Measurements from ENCODE around the gene UNG. TPM values are rescaled to one million over a fixed set of nuclear protein-coding genes. Genes with fewer than 3 reads are reported as not detected.

UNG gene
- total RNA-seq, 2 experiments from 2014 or later, result 35.3 to 38.4 TPM

DNA sequence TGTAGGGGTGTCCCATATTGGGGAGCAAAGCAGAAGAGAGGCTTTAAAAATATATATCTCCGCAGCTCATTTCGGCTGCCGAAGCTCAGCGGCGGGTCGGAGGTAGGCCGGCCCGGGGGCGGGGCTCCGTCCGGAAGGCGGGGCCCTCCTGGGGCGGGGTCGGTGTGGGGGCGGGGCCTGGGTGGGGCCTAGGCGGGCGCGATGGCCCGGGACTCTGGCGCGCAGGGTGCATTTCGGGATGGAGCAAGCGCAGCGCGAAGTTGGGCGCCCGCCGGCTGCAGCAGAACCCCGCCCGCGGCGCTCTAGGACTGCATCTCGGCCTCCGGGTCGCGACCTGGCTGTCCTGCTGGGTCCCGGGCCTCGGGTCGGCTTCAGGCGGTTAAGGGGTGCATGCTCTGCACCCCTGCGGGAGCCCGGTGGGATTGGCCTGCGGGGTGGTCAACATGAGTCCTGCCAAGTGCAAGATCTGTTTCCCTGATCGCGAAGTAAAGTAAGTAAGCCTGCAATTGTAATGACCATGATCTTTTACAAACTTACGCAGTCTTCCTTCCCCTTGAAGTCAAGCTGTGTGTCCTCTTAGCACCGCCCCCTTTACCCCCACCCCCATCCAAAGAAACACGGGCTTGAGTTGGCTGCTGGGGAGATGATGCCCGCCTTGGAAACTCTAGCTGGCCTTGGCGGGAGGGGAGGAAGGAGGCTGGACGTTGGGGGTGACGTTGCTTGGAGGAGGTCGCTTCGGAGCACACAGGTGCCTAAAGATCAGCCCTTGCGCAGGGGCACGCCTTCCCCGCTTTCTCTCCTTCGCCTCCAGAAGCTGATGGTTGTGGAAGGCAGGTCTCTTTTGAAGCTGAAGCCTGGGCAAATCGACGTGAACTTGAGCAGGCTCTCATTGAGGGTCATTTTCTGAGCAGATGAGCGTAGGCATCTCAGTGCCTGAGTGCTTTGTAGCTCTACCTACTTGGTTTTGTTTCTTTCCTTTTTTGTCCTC, 57.3 kb downstream of the UNG start:
- ChIA-PET CTCF (interaction anchor here (0.6 to 1.7 kb wide), 5 partner anchors 10 to 351 kb away, joined by 3 to 5 read pairs (median 4); partner anchors contain the start of gene ALKBH2), POLR2A (interaction anchor here (0.6 to 1.8 kb wide), 5 partner anchors 12 to 522 kb away, joined by 3 to 7 read pairs (median 3); partner anchors contain the start of genes SELPLG and SSH1)
- DNase-seq, result peak; percentile 87
- Mint-ChIP-seq H3K4me3 (peak overlapping the region; percentile 87), H3K9me3 (no peaks in the 10 kb centered on the region), H3K27me3 (peaks cover 3% of the 10 kb centered on the region), H3K27ac (peak overlapping the region; percentile 80), H3K4me1 (peaks cover 18% of the 10 kb centered on the region), H3K36me3 (ENCODE audit: low read depth) (no peaks in the 10 kb centered on the region)

GRCh38 chr12:109156036-109156435, 58.6 kb downstream of the UNG start:
- Mint-ChIP-seq H3K27me3 (peaks cover 3% of the 10 kb centered on the region), H3K27ac (no peak overlapping the region), H3K4me1 (peaks cover 18% of the 10 kb centered on the region), H3K4me3 (no peak overlapping the region), H3K36me3 (ENCODE audit: low read depth) (no peaks in the 10 kb centered on the region), H3K9me3 (no peaks in the 10 kb centered on the region)
- CTCF ChIA-PET, result no interaction called here
- DNase-seq, result no peak
- POLR2A ChIA-PET, result interaction anchor here (0.5 kb wide), 1 partner anchor 61 kb away, joined by 3 read pairs; no protein-coding TSS in a partner anchor

GRCh38 chr12:109156586-109156985, 59.2 kb downstream of the UNG start:
- Mint-ChIP-seq H3K27me3 (no peaks in the 10 kb centered on the region), H3K4me1 (peaks cover 18% of the 10 kb centered on the region), H3K9me3 (no peaks in the 10 kb centered on the region), H3K4me3 (no peak overlapping the region), H3K36me3 (ENCODE audit: low read depth) (no peaks in the 10 kb centered on the region), H3K27ac (no peak overlapping the region)
- no peak for DNase-seq
- ChIA-PET CTCF (no interaction called here), POLR2A (interaction anchor here (0.5 kb wide), 1 partner anchor 61 kb away, joined by 3 read pairs; no protein-coding TSS in a partner anchor)

- POLR2A ChIA-PET, result no interaction called here
- Mint-ChIP-seq H3K27ac (no peak overlapping the region), H3K4me3 (no peak overlapping the region)
Measured at GRCh38 chr12:109157986-109158385, 60.6 kb downstream of the UNG start.

DNA sequence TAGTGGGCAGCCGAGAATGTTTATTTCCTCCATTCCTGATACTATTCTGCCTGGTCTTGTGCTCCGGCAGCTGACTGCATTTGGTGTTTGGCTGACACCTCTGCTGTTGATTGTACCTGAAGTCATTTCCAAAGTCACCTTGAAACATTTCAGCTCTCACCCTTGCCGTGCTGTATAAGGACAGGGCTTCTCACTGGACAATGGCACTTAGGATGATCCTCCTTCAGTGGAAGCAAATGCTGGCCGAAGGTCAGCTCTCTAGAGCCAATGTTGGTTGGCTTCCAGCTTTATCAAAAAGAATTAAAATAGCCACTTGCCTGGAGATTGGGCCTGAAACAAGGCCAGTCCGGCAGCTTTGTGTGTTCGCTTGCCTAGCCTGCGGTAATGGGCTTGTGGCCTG, 63.0 kb downstream of the UNG start:
- Mint-ChIP-seq H3K36me3 (ENCODE audit: low read depth) (no peaks in the 10 kb centered on the region), H3K9me3 (no peaks in the 10 kb centered on the region), H3K4me1 (peaks cover 7% of the 10 kb centered on the region), H3K27me3 (no peaks in the 10 kb centered on the region), H3K4me3 (no peak overlapping the region), H3K27ac (no peak overlapping the region)
- POLR2A ChIA-PET, result no interaction called here
- CTCF ChIA-PET, result no interaction called here
- DNase-seq, result no peak

More at GRCh38 chr12:109157986-109158385, 60.6 kb downstream of the UNG start:
- H3K27me3 Mint-ChIP-seq, result no peaks in the 10 kb centered on the region
- H3K9me3 Mint-ChIP-seq, result no peaks in the 10 kb centered on the region
- CTCF ChIA-PET, result no interaction called here
- no peaks in the 10 kb centered on the region for H3K36me3 Mint-ChIP-seq (ENCODE audit: low read depth)
- peaks cover 18% of the 10 kb centered on the region for H3K4me1 Mint-ChIP-seq
- DNase-seq, result no peak

Other genes with a start within 250 kb of the UNG start
- gene SSH1, start 240.0 kb upstream of the UNG start, total RNA-seq, result 10 to 100 TPM; 56.7 to 57.4 TPM
- not detected for gene DAO, start 217.5 kb upstream of the UNG start, total RNA-seq
- gene SVOP, start 76.5 kb upstream of the UNG start, total RNA-seq, result not detected
- 10 to 100 TPM in 1 of 2 experiments, 1 to 10 TPM in 1; 6.9 to 13.7 TPM for gene USP30, start 45.0 kb upstream of the UNG start, total RNA-seq
- gene ALKBH2, start 4.1 kb upstream of the UNG start, total RNA-seq, result 1 to 10 TPM; 8.2 to 8.7 TPM
- 10 to 100 TPM in 1 of 2 experiments, 1 to 10 TPM in 1; 9.7 to 12.2 TPM for gene ACACB, start 19.0 kb downstream of the UNG start, total RNA-seq
- not detected for gene FOXN4, start 211.7 kb downstream of the UNG start, total RNA-seq

All from activated CD4-positive, alpha-beta memory T cell treated with anti-CD3 and anti-CD28 coated beads, Interleukin-2, amount 10 ng/mL, durations not matched to agents 7 days and 5 days (primary cell).